Activated CD4-positive, alpha-beta T cell treated with anti-CD3 and anti-CD28 coated beads for 4 hours (primary cell): ENCODE data around the gene RPL32.
A peak's percentile ranks its signal among the peaks of the same experiment; 100 is the strongest.
"Not testable (repeated sequence)": the region's sequence is repeated elsewhere in the genome, so short reads cannot be mapped to it uniquely, and the experiment has no call there.

Source experiments
- DNase-seq, 2 donors: peaks; one replicate each; pipeline ENCODE4 v3.0.0-alpha.2; 2020

The RPL32 gene

GRCh38 chr3:12866836-12867235 lies 25.5 kb upstream of the RPL32 start:
- DNase-seq: no peak

GRCh38 chr3:12865271-12865670 lies 23.9 kb upstream of the RPL32 start:
- no peak for DNase-seq

DNA sequence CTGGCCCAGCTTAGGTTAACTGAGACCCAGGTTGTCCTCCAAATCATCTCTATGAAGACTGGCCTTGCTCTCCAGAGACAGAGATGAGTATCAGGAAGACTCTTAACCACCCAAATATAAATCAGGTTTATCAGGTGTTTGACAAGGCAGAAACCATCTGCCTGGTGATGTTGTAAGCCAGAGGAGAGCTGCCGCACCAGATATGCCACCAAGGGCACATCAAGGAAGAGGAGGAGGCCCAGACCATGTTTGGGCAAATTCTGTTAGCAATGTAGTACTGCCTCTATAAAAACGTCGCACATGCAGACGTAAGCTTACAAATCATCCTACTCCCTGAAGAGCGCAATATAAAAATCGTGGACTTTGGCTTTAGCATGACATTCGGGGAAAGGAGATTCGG lies 21.0 kb upstream of the RPL32 start:
- no peak for DNase-seq

GRCh38 chr3:12861611-12862010 lies 20.2 kb upstream of the RPL32 start:
- DNase-seq: no peak

DNA sequence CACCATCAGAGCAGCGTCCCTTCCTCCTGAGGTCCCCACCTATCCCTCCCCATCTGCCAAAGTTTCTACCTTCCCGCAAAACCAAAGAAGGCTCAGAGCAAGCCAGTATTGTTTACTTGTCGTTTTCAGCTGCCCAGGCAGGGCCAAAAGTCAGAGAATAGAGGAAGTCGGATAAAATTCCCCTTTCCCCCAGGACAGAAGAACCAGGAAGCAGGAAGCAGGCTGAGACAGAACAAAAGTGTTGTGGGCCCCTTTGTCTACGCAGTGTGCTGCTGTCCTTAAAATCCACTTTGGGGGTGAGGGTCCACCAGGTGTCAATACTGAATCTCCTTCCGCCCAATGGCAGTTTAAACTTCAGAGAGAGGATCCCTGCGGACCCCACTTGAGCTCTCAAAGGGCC lies 18.5 kb upstream of the RPL32 start:
- no peak for DNase-seq

- DNase-seq: no peak
Measured at GRCh38 chr3:12856626-12857025, 15.3 kb upstream of the RPL32 start.

DNA sequence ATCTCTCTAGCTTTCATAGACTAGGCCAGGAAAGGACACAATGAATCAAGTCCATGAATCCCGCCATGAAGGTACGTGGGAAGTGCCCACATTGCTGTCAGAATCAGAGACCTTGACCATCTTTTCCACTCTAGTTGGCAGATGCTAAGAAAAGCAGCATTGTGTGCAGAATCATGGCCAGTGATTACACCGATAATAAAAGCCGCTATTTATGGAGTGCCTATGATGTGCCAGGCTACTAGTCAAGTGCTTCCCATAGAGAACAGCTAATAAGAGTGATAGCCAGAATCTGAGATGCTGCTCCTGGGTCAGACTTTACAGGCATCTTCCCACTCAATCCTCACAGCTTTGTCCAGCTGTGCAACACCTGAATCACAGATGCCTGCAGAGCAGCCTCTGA lies 13.2 kb upstream of the RPL32 start:
- DNase-seq: no peak

GRCh38 chr3:12853847-12854246 lies 12.5 kb upstream of the RPL32 start:
- DNase-seq: not testable (repeated sequence)

DNA sequence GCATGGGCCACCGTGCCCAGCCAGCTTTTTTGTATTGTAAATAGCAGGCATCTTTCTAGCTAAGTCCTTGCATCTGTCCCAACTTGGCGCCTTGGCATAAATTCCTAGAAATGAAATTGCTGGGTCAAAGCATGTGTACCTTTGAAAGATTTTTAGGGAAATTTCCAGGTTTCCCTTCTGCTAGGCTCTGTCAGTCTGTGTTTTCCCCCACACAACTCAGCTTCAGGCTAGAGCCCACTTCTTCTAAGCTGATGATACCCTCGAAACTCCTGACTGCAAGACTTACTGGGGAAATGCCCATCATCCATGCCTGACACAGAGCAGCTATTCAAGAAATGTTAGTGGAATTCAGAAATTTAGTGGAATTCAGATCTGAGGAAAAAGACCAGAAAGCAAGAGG lies 10.8 kb upstream of the RPL32 start:
- no peak for DNase-seq

- no peak for DNase-seq
Measured at GRCh38 chr3:12845811-12846210, 4.4 kb upstream of the RPL32 start.

GRCh38 chr3:12842469-12842868 lies 1.1 kb upstream of the RPL32 start:
- DNase-seq: no peak

- DNase-seq: no peak
Measured at GRCh38 chr3:12841970-12842328, 584 bp upstream of the RPL32 start.

GRCh38 chr3:12840591-12841148 lies 695 bp downstream of the RPL32 start:
- DNase-seq: peak in 1 of 2 donors; percentile 49

- not testable (repeated sequence) for DNase-seq
Measured at GRCh38 chr3:12840148-12840547, 1.2 kb downstream of the RPL32 start.

DNA sequence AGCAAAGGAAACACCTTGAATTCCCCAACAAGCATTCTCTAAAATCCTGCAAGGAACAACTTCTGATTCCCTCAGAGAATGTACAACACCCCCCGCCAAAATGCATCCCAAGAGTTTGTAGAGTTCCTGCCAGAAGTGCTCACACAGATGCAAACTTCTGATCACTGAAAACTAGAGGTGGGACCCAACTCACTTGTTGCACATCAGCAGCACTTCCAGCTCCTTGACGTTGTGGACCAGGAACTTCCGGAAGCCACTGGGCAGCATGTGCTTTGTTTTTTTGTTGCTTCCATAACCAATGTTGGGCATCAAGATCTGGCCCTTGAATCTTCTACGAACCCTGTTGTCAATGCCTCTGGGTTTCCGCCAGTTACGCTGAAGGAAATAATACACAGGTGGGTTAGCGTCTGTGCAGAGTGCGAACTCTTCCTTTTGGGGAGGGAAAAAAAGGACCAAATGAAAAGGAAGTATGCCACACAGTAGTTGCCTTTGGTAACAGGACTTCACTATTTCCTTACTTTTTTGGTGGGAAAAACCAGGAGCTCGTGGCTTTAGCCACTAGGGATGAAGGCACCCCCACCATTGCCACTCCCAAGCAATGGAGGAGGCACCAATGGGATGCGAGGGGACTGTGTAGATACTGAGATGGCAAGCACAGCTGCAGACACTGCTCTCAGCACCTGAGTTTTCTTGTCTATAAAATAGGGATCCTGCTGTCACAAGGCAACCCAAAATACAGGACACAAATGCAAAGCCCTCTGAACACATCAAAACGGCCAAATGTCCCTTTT lies 2.0 kb downstream of the RPL32 start:
- no peak for DNase-seq

DNA sequence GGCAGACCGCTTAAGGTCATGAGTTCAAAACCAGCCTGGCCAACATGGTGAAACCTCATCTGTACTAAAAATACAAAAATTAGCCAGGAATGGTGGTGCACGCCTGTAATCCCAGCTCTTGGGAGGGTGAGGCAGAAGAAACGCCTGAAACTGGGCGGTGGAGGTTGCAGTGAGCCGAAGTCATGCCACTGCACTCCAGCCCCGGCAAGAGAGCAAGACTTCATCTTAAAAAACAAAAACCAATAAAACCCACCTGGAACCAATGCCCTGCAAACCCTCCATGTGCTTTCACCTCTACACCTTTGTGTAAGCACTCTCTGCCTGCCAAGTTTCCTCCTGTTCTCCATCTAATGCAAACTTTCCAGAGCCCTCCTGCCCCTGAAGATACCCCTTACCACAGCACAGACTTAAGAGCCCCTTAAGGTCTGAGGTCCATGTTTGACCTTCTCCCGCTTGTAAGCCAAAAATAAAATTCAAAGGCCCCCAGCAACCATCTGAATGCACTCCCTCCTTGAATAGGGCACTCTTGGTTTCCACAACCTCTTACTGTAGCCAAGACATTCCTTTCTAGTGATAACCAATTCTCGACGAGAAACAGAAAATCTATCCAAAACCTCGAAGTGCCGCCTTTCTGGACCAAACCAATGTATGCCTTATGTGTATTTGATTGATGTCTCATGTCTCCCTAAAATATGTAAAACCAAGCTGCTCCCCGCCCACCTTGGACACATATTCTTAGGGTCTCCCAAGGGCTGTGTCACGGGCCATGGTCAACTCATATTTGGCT lies 3.0 kb downstream of the RPL32 start:
- no peak for DNase-seq

- no peak for DNase-seq
Measured at GRCh38 chr3:12837295-12837986, 3.9 kb downstream of the RPL32 start.

DNA sequence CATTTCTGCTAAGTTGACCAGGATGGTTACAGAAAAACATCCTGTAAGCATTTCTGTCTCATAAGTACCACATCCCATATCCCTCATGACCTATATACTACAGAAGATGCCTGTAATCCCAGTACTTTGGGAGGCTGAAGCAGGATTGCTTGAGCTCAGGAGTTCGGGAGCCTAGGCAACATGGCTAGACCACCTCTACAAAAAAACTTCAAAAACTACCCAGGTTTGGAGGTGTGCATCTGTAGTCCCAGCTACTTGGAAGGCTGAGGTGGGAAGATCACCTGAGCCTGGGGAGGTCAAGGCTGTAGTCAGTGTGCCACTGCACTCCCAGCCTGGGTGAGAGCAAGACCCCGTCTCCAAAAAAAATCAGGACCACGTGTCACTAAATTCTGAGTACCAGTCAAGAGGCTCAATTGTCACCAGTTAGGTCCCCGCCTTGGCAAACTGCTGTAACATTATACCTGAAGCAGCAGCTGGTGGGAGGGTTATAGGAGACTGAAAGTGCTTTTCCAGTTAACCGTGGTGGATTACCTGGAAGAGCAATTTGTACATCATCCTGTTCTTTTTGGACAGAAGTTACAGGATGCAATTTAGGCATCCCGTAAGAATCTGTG lies 6.2 kb downstream of the RPL32 start:
- no peak for DNase-seq

GRCh38 chr3:12833222-12834161 lies 7.9 kb downstream of the RPL32 start:
- DNase-seq: no peak

DNA sequence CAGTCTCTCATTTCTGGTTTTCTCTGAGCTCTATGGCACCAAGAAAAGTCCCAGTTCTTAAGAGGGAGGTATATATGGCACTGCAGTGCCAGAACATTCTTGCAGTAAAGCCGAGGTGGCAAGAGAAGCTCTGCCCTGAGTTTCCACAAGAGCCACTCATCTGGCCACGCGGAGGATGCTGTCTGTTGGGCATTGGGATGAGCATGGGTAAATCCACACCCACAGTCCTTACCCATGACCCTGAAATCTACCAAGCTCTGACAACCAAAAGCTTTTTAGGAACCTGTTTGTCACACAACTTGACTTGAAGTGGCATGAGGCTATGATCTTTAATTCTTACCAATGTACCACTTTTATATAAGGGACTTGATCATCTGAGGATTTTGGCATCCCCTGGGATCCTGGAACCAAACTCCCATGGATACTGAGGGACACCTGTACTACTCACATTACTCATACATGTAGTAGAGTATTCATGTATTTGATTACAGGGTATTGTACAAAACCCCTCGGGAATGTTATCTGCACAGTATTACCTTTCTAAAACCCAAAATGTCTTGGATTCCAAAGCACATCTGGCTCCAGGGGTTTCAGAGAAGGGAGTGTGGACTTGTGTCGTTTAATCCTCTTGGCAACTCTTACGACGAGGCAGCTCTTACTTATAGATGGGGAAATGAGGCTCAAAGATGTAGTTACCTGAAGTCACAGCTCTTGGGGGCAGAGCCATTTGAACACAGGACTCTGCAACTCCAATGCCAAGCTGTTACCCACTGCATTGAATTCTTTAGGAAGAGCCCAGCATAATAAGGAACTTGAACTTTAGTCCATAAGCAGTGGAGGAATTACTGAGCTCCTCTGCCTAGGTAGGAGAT lies 8.8 kb downstream of the RPL32 start:
- DNase-seq: no peak
